Measurements from ENCODE around the gene SRPRA. TPM values are rescaled to one million over a fixed set of nuclear protein-coding genes. Genes with fewer than 3 reads are reported as not detected.
A peak's percentile ranks its signal among the peaks of the same experiment; 100 is the strongest.

The SRPRA gene
- polyA plus RNA-seq, 1 donor from 2014 or later = 24.9 TPM

- no peaks in the 10 kb centered on the region for H4K20me1 ChIP-seq (ENCODE audit: insufficient read depth)
- H3K79me2 ChIP-seq (replicated peaks; ENCODE audit: insufficient read depth, low read length) = no peaks in the 10 kb centered on the region
- no peak overlapping the region for H3K9ac ChIP-seq (ENCODE audit: low read length)
- no peaks in the 10 kb centered on the region for H3K36me3 ChIP-seq (ENCODE audit: insufficient read depth, low read length)
- no peaks in the 10 kb centered on the region for H3K27me3 ChIP-seq (ENCODE audit: insufficient read depth, low read depth, low read length)
- TF ChIP-seq EP300 (conservative IDR thresholded peaks at IDR 0.05; ENCODE audit: poor library complexity, severe bottlenecking) (no peak), POLR2AphosphoS5 (IDR thresholded peaks at IDR 0.05) (no peak), REST (IDR thresholded peaks at IDR 0.05; ENCODE audit: borderline replicate concordance) (no peak), SMC3 (conservative IDR thresholded peaks at IDR 0.05; ENCODE audit: poor library complexity) (no peak), MXI1 (conservative IDR thresholded peaks at IDR 0.05; ENCODE audit: poor library complexity, severe bottlenecking) (no peak), CTCF (IDR thresholded peaks at IDR 0.05; ENCODE audit: poor library complexity, severe bottlenecking) (no peak), RAD21 (conservative IDR thresholded peaks at IDR 0.05) (no peak), TAF1 (IDR thresholded peaks at IDR 0.05; ENCODE audit: low read depth) (no peak), EZH2 (IDR thresholded peaks at IDR 0.05; ENCODE audit: borderline replicate concordance, insufficient read depth, low read length, poor library complexity, severe bottlenecking) (no peak)
- no peak overlapping the region for H3K4me2 ChIP-seq (ENCODE audit: low read length)
- no peaks in the 10 kb centered on the region for H3K9me2 ChIP-seq (ENCODE audit: insufficient read depth, low read length)
- no peaks in the 10 kb centered on the region for H3K9me3 ChIP-seq (ENCODE audit: low read length)
- no peak overlapping the region for H3K4me3 ChIP-seq (ENCODE audit: low read length)
- no peak overlapping the region for H2AFZ ChIP-seq (ENCODE audit: low read depth, low read length)
- no peak overlapping the region for H3K27ac ChIP-seq (ENCODE audit: low read length)
- H3F3A ChIP-seq (ENCODE audit: insufficient read depth, low read length, poor library complexity, severe bottlenecking) = no peaks in the 10 kb centered on the region
These were observed 16.1 kb upstream of the SRPRA start for GRCh38 chr11:126284829-126285228.

GRCh38 chr11:126282736-126283591 is 14.3 kb upstream of the SRPRA start, which contains the start of gene TIRAP:
Gene TIRAP (plus strand): TSS chr11:126283093. CDS start chr11:126290895, 7,802 bp downstream.
- Histone ChIP-seq H3K4me3 (ENCODE audit: low read length) (peak within 1 kb of the TSS; percentile 71), H3K9me3 (ENCODE audit: low read length) (no peaks in the 10 kb centered on the region), H4K20me1 (ENCODE audit: insufficient read depth) (no peaks in the 10 kb centered on the region), H3K27ac (ENCODE audit: low read length) (peak within 1 kb of the TSS; percentile 75), H3K27me3 (ENCODE audit: insufficient read depth, low read depth, low read length) (no peaks in the 10 kb centered on the region), H3F3A (ENCODE audit: insufficient read depth, low read length, poor library complexity, severe bottlenecking) (no peaks in the 10 kb centered on the region), H2AFZ (ENCODE audit: low read depth, low read length) (peak within 1 kb of the TSS; percentile 73), H3K4me2 (ENCODE audit: low read length) (peak within 1 kb of the TSS; percentile 78), H3K9me2 (ENCODE audit: insufficient read depth, low read length) (no peaks in the 10 kb centered on the region), H3K79me2 (replicated peaks; ENCODE audit: insufficient read depth, low read length) (no peaks in the 10 kb centered on the region), H3K9ac (ENCODE audit: low read length) (peak within 1 kb of the TSS; percentile 71), H3K36me3 (ENCODE audit: insufficient read depth, low read length) (no peaks in the 10 kb centered on the region)
- TF ChIP-seq POLR2AphosphoS5 (IDR thresholded peaks at IDR 0.05) = peak; percentile 53
- TF ChIP-seq EZH2 (IDR thresholded peaks at IDR 0.05; ENCODE audit: borderline replicate concordance, insufficient read depth, low read length, poor library complexity, severe bottlenecking) = no peak
- no peak for TF ChIP-seq TAF1 (IDR thresholded peaks at IDR 0.05; ENCODE audit: low read depth)
- TF ChIP-seq EP300 (conservative IDR thresholded peaks at IDR 0.05; ENCODE audit: poor library complexity, severe bottlenecking) = no peak
- TF ChIP-seq SMC3 (conservative IDR thresholded peaks at IDR 0.05; ENCODE audit: poor library complexity) = no peak
- no peak for TF ChIP-seq CTCF (IDR thresholded peaks at IDR 0.05; ENCODE audit: poor library complexity, severe bottlenecking)
- TF ChIP-seq MXI1 (conservative IDR thresholded peaks at IDR 0.05; ENCODE audit: poor library complexity, severe bottlenecking) = peak; percentile 28
- no peak for TF ChIP-seq REST (IDR thresholded peaks at IDR 0.05; ENCODE audit: borderline replicate concordance)
- TF ChIP-seq RAD21 (conservative IDR thresholded peaks at IDR 0.05) = no peak
